ENCODE measurements around the gene IL17C. TPM values are rescaled to one million over a fixed set of nuclear protein-coding genes. Genes with fewer than 3 reads are reported as not detected.

Gene IL17C
- total and polyA plus RNA-seq, 9 of the 15 experiments (the other 6 are each of a cell fraction or from before 2014, with no cell fraction given): not detected

GRCh38 chr16:88628512-88628974, 9.8 kb upstream of the IL17C start (continued):
- TF ChIP-seq NR0B1 (IDR thresholded peaks at IDR 0.05; ENCODE audit: partially characterized antibody): no peak
- no peak for TF ChIP-seq TAL1 (IDR thresholded peaks at IDR 0.05)
- no peak for TF ChIP-seq DEAF1 (CRISPR knock-in tag; IDR thresholded peaks at IDR 0.05)
- TF ChIP-seq ZNF146 (CRISPR knock-in tag; IDR thresholded peaks at IDR 0.05; ENCODE audit: unreplicated experiment): no peak
- TF ChIP-seq TSHZ1 (CRISPR knock-in tag; IDR thresholded peaks at IDR 0.05): no peak
- TF ChIP-seq ZBTB1 (CRISPR knock-in tag; IDR thresholded peaks at IDR 0.05; ENCODE audit: borderline replicate concordance, low read depth): no peak
- no peak for TF ChIP-seq ZNF277 (CRISPR knock-in tag; IDR thresholded peaks at IDR 0.05; ENCODE audit: borderline replicate concordance)
- TF ChIP-seq SNIP1 (IDR thresholded peaks at IDR 0.05; ENCODE audit: low read depth): peak; percentile 62; the same call in 1 of the 2 replicates
- peak; percentile 70 for TF ChIP-seq JUND (IDR thresholded peaks at IDR 0.05; ENCODE audit: borderline replicate concordance, low read depth, low read length)
- no peak; the same call in 2 of the 3 replicates for TF ChIP-seq JUND (tag; IDR thresholded peaks at IDR 0.05; ENCODE audit: borderline replicate concordance, low read depth, low read length)
- no peak for TF ChIP-seq RHOXF2B (CRISPR knock-in tag; conservative IDR thresholded peaks at IDR 0.05)
- TF ChIP-seq VEZF1 (CRISPR knock-in tag; IDR thresholded peaks at IDR 0.05): peak; percentile 50; the same call in 1 of the 2 replicates
- peak; percentile 58 for TF ChIP-seq ETV1 (tag; conservative IDR thresholded peaks at IDR 0.05; ENCODE audit: low read depth)
- no peak for TF ChIP-seq SMARCC2 (IDR thresholded peaks at IDR 0.05; ENCODE audit: low read depth)
- TF ChIP-seq ZNF584 (CRISPR knock-in tag; IDR thresholded peaks at IDR 0.05; ENCODE audit: low read depth): no peak
- TF ChIP-seq ZNF444 (CRISPR knock-in tag; IDR thresholded peaks at IDR 0.05): no peak
- no peak for TF ChIP-seq GATAD2B (IDR thresholded peaks at IDR 0.05; ENCODE audit: borderline replicate concordance)
- no peak for TF ChIP-seq SUPT5H (IDR thresholded peaks at IDR 0.05)
- TF ChIP-seq TCFL5 (CRISPR knock-in tag; conservative IDR thresholded peaks at IDR 0.05): no peak

Measured in K562 (cell line).